Subcutaneous abdominal adipose tissue (tissue), 5 donors: ENCODE measurements around the gene RPS6KA4.

Source experiments
- H3K27ac ChIP-seq: one replicate; pipeline ENCODE4 v1.7.0; 2013; ENCODE audit warnings: low read depth, mild to moderate bottlenecking, inconsistent platforms, low read length, moderate library complexity
- H3K27me3 ChIP-seq, 5 donors: one replicate each; pipeline ENCODE4 v1.7.0; 2013; ENCODE audit warnings: low read length in 5 of 5, inconsistent platforms in 1 of 5; ENCODE audit not compliant: control insufficient read depth in 5 of 5, insufficient read depth in 4 of 5
- H3K36me3 ChIP-seq, 5 donors: one replicate each; pipeline ENCODE4 v1.7.0; 2013; ENCODE audit warnings: low read length in 5 of 5; ENCODE audit not compliant: control insufficient read depth in 5 of 5, insufficient read depth in 5 of 5
- H3K4me1 ChIP-seq, 5 donors: one replicate each; pipeline ENCODE4 v1.7.0; 2013; ENCODE audit warnings: low read length in 5 of 5, mild to moderate bottlenecking in 3 of 5, moderate library complexity in 1 of 5; ENCODE audit not compliant: control insufficient read depth in 5 of 5, insufficient read depth in 5 of 5
- H3K4me3 ChIP-seq, 5 donors: one replicate each; pipeline ENCODE4 v1.7.0; 2013; ENCODE audit warnings: low read length in 5 of 5, low read depth in 1 of 5
- H3K9ac ChIP-seq, 5 donors: one replicate each; pipeline ENCODE4 v1.7.0; 2013; ENCODE audit warnings: low read length in 5 of 5, mild to moderate bottlenecking in 4 of 5, moderate library complexity in 3 of 5
- H3K9me3 ChIP-seq, 5 donors: one replicate each; pipeline ENCODE4 v1.7.0; 2013; ENCODE audit warnings: low read length in 5 of 5; ENCODE audit not compliant: control insufficient read depth in 5 of 5
- donor health status: healthy.
- donor health status: healthy.
- donor health status: healthy.
- donor health status: healthy.
- donor health status: healthy.

RPS6KA4 gene

DNA sequence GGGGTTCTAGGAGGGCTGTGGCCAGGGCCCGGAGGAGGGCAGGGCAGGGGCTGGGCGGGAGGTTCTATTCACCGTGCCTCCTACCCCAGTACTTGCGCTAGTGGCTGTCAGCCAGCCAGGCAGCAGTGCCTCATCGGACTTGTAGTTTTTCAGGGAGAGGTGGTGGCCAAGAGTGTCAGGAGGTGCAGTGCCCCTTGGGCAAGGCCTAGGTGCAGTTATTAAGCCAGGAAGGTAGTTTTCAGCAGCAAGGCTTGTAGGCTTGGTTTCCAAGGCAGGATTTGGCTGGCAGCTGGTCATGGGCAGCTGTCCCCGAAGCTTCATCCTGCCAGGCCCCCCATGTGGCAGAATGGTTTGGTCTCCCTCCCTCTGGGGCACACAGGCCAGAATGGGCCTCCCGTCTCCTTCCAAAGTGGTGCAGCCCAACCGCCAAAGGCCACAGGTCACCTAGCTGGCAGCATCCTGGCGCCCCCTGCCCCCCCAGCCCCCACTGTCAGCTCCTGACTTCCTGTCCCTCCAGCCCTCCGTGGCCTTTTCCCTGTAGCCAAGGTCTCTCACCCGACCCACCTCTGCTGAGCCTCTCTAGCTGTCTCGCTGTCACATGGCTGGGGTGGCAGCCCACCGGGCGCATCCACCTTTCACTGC is 10.5 kb upstream of the RPS6KA4 start:
- no peaks in the 10 kb centered on the region for H3K9me3 ChIP-seq
- peaks cover 0 to 4% (median 0%) of the 10 kb centered on the region in 5 donors for H3K36me3 ChIP-seq
- no peak overlapping the region for H3K27ac ChIP-seq
- peaks cover 0 to 9% (median 3%) of the 10 kb centered on the region in 5 donors for H3K4me1 ChIP-seq
- H3K9ac ChIP-seq = no peak overlapping the region
- no peaks in the 10 kb centered on the region for H3K27me3 ChIP-seq
- no peak overlapping the region for H3K4me3 ChIP-seq

DNA sequence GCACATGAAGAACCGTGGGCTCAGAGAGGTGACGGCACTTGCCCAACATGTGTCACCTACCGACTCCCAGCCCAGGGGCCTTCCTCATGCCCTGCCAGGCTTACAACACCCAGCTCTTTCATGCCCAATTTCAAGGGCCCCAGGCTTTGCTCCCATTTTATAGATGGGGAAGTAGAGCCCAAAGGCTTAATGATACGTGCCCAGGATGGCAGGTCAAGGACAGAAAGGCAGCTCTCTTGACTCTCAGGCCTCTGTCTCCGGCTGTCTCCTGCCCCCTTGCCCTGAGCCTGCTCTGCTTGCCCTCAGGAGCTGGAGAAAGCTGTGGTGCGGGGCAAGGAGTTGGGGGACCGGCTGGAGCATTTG is 10.0 kb upstream of the RPS6KA4 start:
- H3K27me3 ChIP-seq = no peaks in the 10 kb centered on the region
- no peak overlapping the region for H3K27ac ChIP-seq
- no peaks in the 10 kb centered on the region for H3K9me3 ChIP-seq
- H3K9ac ChIP-seq = no peak overlapping the region
- peaks cover 0 to 9% (median 3%) of the 10 kb centered on the region in 5 donors for H3K4me1 ChIP-seq
- H3K4me3 ChIP-seq = no peak overlapping the region
- peaks cover 0 to 4% (median 0%) of the 10 kb centered on the region in 5 donors for H3K36me3 ChIP-seq

DNA sequence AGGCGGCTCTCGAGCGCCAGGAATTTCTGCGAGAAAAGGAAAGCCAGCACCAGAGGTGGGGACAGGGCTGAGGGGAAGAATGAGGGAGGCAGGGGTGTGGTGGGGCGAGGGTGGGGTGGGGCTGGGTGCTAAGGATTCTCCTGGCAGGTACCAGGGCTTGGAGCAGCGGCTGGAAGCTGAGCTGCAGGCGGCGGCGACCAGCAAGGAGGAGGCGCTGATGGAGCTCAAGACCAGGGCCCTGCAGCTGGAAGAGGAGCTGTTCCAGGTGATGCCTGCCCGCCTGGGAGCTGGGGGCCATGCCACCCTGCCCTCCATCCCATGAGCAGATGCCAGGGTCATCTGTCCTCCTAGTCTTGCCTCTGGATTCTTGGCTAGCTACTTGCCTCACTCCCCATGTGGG is 9.6 kb upstream of the RPS6KA4 start:
- Histone ChIP-seq H3K27ac (no peak overlapping the region), H3K4me3 (no peak overlapping the region), H3K9me3 (no peaks in the 10 kb centered on the region), H3K36me3 (peaks cover 0 to 4% (median 0%) of the 10 kb centered on the region in 5 donors), H3K27me3 (no peaks in the 10 kb centered on the region), H3K4me1 (peaks cover 0 to 9% (median 3%) of the 10 kb centered on the region in 5 donors), H3K9ac (no peak overlapping the region)

GRCh38 chr11:64351136-64351631 is 7.8 kb upstream of the RPS6KA4 start:
- Histone ChIP-seq H3K27ac (no peak overlapping the region), H3K4me3 (no peak overlapping the region), H3K4me1 (peaks cover 0 to 21% (median 16%) of the 10 kb centered on the region in 5 donors), H3K36me3 (no peaks in the 10 kb centered on the region), H3K27me3 (no peaks in the 10 kb centered on the region), H3K9ac (no peak overlapping the region), H3K9me3 (no peaks in the 10 kb centered on the region)

DNA sequence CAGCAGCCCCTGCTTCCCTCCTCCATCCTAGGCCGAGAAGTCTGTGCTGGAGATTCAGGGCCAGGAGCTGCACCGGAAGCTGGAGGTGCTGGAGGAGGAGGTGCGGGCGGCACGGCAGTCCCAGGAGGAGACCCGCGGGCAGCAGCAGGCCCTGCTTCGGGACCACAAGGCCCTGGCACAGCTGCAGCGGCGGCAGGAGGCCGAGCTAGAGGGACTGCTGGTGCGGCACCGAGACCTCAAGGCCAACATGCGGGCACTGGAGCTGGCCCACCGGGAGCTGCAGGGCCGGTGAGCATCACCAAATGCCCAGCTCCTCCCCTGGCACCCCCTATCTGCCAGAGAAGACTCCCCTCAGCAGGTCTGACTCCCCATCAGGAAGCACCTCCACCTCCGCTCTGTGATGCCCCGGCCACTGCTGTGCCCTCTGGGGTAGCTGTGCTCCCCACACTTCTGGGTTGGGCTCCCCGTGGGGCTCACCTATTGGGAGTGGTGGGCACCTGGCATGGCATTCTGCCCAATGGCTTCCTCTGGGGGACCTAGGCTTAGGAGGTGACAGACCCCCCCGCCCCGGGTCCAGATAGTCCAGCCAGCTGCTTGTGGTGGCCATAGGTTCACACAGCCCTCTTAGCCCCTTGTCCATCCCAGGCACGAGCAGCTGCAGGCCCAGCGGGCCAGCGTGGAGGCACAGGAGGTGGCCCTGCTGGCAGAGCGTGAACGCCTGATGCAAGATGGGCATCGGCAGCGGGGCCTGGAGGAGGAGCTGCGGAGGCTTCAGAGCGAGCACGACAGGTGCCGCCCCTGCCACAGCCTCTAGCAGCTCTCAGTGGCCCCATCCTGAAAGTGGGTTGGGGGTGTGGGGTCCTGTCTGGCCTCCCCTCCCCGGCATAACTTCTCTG is 6.6 kb upstream of the RPS6KA4 start:
- H3K27ac ChIP-seq = no peak overlapping the region

GRCh38 chr11:64352995-64353714 is 5.8 kb upstream of the RPS6KA4 start:
- Histone ChIP-seq H3K27ac (no peak overlapping the region), H3K4me3 (no peak overlapping the region), H3K9me3 (no peaks in the 10 kb centered on the region)

More for the DNA sequence above, 6.6 kb upstream of the RPS6KA4 start:
- H3K4me1 ChIP-seq = peaks cover 2 to 21% (median 19%) of the 10 kb centered on the region in 5 donors
- H3K9me3 ChIP-seq = no peaks in the 10 kb centered on the region
- no peaks in the 10 kb centered on the region for H3K27me3 ChIP-seq
- H3K4me3 ChIP-seq = no peak overlapping the region
- no peak overlapping the region for H3K9ac ChIP-seq
- no peaks in the 10 kb centered on the region for H3K36me3 ChIP-seq

GRCh38 chr11:64353715-64354506 is 5.1 kb upstream of the RPS6KA4 start:
- Histone ChIP-seq H3K36me3 (no peaks in the 10 kb centered on the region), H3K4me3 (no peak overlapping the region), H3K27ac (no peak overlapping the region), H3K27me3 (no peaks in the 10 kb centered on the region), H3K9ac (no peak overlapping the region), H3K4me1 (peaks cover 2 to 30% (median 24%) of the 10 kb centered on the region in 5 donors), H3K9me3 (no peaks in the 10 kb centered on the region)

More at GRCh38 chr11:64352995-64353714, 5.8 kb upstream of the RPS6KA4 start:
- Histone ChIP-seq H3K27me3 (no peaks in the 10 kb centered on the region), H3K36me3 (no peaks in the 10 kb centered on the region), H3K9ac (no peak overlapping the region), H3K4me1 (peaks cover 2 to 26% (median 22%) of the 10 kb centered on the region in 5 donors)

DNA sequence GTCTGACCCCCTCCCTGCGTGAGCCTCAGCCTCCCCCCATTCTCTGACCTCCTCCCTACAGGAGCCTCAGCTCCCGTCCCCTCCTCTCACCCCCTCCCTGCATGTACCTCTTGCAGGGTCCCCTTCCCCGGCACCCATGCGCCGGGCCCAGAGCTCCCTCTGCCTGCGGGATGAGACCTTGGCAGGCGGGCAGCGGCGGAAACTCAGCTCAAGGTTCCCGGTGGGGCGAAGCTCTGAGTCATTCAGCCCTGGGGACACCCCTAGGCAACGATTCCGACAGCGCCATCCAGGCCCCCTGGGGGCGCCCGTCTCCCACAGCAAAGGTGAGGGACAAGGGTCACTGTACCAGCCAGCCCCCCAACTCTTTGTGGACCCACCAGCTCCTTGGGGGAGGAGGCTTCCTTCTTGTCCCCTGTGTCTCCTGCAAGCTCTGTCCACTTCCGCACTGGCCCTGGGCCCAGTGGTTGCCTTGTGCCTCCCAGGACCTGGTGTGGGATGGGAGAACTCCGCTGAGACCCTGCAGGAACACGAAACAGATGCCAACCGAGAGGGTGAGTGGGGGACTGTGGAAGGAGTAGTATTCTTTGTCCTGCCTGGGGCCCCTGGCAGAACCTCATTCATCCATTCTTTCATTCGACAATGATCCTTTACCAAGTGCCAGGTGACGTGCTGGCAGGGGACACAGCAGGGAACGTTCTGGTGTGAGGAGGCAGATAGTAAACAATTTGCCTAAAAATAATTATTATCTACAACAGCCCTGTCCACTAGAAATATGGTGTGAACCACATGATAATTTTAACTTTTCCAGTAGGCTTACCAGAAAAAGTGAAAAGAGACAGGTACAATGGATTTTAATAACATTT is 3.7 kb upstream of the RPS6KA4 start:
- H3K27ac ChIP-seq = no peak overlapping the region
- peak overlapping the region in 2 of 5 donors; percentile 8 to 54 for H3K9ac ChIP-seq
- no peaks in the 10 kb centered on the region for H3K27me3 ChIP-seq
- peak overlapping the region; percentile 55 to 68 (median 59) for H3K4me3 ChIP-seq
- peaks cover 2 to 42% (median 37%) of the 10 kb centered on the region in 5 donors for H3K4me1 ChIP-seq
- H3K9me3 ChIP-seq = no peaks in the 10 kb centered on the region
- H3K36me3 ChIP-seq = peaks cover 0 to 3% (median 0%) of the 10 kb centered on the region in 5 donors
